ENCODE results near the gene CCL21.
"Not testable (repeated sequence)": the region's sequence is repeated elsewhere in the genome, so short reads cannot be mapped to it uniquely, and the experiment has no call there.

Gene CCL21

GRCh38 chr9:34710023-34710422, at the start of gene CCL21:
CCL21 (minus strand) TSS chr9:34710136; CDS start chr9:34710066, 70 bp downstream.
- no peak for DNase-seq

- DNase-seq: no peak
These were observed 49.6 kb upstream of the CCL21 start for GRCh38 chr9:34759432-34760134.

- DNase-seq: not testable (repeated sequence)
These were observed 40.4 kb upstream of the CCL21 start for GRCh38 chr9:34750320-34750719.

GRCh38 chr9:34746526-34746925, 36.6 kb upstream of the CCL21 start:
- DNase-seq: no peak

- no peak for DNase-seq
These were observed 34.6 kb upstream of the CCL21 start for GRCh38 chr9:34744295-34745221.

GRCh38 chr9:34742710-34743109, 32.8 kb upstream of the CCL21 start:
- no peak for DNase-seq

GRCh38 chr9:34741628-34742027, 31.7 kb upstream of the CCL21 start:
- no peak for DNase-seq

GRCh38 chr9:34740176-34740575, 30.2 kb upstream of the CCL21 start:
- not testable (repeated sequence) for DNase-seq

- no peak for DNase-seq
These were observed 27.8 kb upstream of the CCL21 start for GRCh38 chr9:34737677-34738260.

- no peak for DNase-seq
These were observed 24.8 kb upstream of the CCL21 start for GRCh38 chr9:34734720-34735119.

GRCh38 chr9:34732886-34733285, 22.9 kb upstream of the CCL21 start:
- DNase-seq: no peak

GRCh38 chr9:34732478-34732877, 22.5 kb upstream of the CCL21 start:
- DNase-seq: no peak

GRCh38 chr9:34723141-34723540, 13.2 kb upstream of the CCL21 start:
- no peak for DNase-seq

GRCh38 chr9:34719769-34720025, 9.8 kb upstream of the CCL21 start:
- not testable (repeated sequence) for DNase-seq

GRCh38 chr9:34719021-34719768, 9.3 kb upstream of the CCL21 start:
- DNase-seq: no peak

GRCh38 chr9:34717996-34718614, 8.2 kb upstream of the CCL21 start:
- DNase-seq: no peak

GRCh38 chr9:34716711-34717110, 6.8 kb upstream of the CCL21 start:
- no peak for DNase-seq

- no peak for DNase-seq
These were observed 5.8 kb upstream of the CCL21 start for GRCh38 chr9:34715639-34716215.

GRCh38 chr9:34714007-34714406, 4.1 kb upstream of the CCL21 start:
- no peak for DNase-seq

- no peak for DNase-seq
These were observed 2.2 kb upstream of the CCL21 start for GRCh38 chr9:34712140-34712539.

- no peak for DNase-seq
These were observed 549 bp downstream of the CCL21 start for GRCh38 chr9:34709196-34709978.

- DNase-seq: no peak
These were observed 2.8 kb downstream of the CCL21 start for GRCh38 chr9:34707130-34707529.
